Retinal pigment epithelial cell (primary cell): ENCODE measurements around the gene ANKMY2.
"Not testable (repeated sequence)": the region's sequence is repeated elsewhere in the genome, so short reads cannot be mapped to it uniquely, and the experiment has no call there.

Experiments used
- DNase-seq: peaks from one replicate; pipeline ENCODE4 v3.0.0-alpha.2; 2010; ENCODE audit warnings: low read depth
- H3K4me3 ChIP-seq: 2 replicates; pipeline ENCODE4 v1.5.1; 2011; ENCODE audit warnings: mild to moderate bottlenecking, low read length, control low read depth, moderate library complexity
- TF ChIP-seq, protein P1 (sequence below): conservative IDR thresholded peaks from 2 replicates; pipeline ENCODE4 v1.5.1; 2011; ENCODE audit warnings: low read depth, low read length, control low read depth, inconsistent platforms

ANKMY2 gene

GRCh38 chr7:16684935-16685334, 39.4 kb upstream of the ANKMY2 start:
- no peak overlapping the region for H3K4me3 ChIP-seq
- no peak for DNase-seq

GRCh38 chr7:16678645-16679566, 33.4 kb upstream of the ANKMY2 start:
- not testable (repeated sequence) for H3K4me3 ChIP-seq, DNase-seq

More at GRCh38 chr7:16684935-16685334, 39.4 kb upstream of the ANKMY2 start:
- TF ChIP-seq, protein P1, sequence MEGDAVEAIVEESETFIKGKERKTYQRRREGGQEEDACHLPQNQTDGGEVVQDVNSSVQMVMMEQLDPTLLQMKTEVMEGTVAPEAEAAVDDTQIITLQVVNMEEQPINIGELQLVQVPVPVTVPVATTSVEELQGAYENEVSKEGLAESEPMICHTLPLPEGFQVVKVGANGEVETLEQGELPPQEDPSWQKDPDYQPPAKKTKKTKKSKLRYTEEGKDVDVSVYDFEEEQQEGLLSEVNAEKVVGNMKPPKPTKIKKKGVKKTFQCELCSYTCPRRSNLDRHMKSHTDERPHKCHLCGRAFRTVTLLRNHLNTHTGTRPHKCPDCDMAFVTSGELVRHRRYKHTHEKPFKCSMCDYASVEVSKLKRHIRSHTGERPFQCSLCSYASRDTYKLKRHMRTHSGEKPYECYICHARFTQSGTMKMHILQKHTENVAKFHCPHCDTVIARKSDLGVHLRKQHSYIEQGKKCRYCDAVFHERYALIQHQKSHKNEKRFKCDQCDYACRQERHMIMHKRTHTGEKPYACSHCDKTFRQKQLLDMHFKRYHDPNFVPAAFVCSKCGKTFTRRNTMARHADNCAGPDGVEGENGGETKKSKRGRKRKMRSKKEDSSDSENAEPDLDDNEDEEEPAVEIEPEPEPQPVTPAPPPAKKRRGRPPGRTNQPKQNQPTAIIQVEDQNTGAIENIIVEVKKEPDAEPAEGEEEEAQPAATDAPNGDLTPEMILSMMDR, result no peak

- H3K4me3 ChIP-seq, result no peak overlapping the region
- TF ChIP-seq, protein P1, result no peak
- no peak for DNase-seq
Measured at GRCh38 chr7:16677978-16678494, 32.5 kb upstream of the ANKMY2 start.

DNA sequence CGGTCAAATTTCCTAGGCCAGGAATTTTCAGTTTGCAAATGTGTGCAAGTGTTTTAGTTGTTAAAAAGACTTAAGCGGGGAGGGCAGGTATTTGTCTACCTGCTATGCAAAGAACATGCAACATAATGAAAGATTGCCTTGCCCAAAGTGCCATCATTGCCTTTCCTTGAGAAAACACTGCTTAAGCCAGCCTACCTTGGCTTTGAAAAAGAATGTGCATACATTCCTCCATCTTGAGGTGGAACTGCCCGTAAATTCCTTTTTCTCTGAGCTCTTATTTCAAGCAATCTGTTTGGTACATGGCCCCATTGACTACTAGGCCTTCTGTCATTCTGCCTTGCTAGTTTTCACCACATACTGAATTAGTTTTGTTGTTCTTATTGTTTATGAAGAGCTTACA, 29.7 kb upstream of the ANKMY2 start:
- H3K4me3 ChIP-seq, result no peak overlapping the region
- DNase-seq, result no peak
- TF ChIP-seq, protein P1, result no peak

GRCh38 chr7:16671811-16672210, 26.3 kb upstream of the ANKMY2 start:
- TF ChIP-seq, protein P1, result no peak
- no peak overlapping the region for H3K4me3 ChIP-seq
- no peak for DNase-seq

GRCh38 chr7:16670731-16671344, 25.3 kb upstream of the ANKMY2 start:
- H3K4me3 ChIP-seq, result no peak overlapping the region
- DNase-seq, result no peak
- TF ChIP-seq, protein P1, result no peak

DNA sequence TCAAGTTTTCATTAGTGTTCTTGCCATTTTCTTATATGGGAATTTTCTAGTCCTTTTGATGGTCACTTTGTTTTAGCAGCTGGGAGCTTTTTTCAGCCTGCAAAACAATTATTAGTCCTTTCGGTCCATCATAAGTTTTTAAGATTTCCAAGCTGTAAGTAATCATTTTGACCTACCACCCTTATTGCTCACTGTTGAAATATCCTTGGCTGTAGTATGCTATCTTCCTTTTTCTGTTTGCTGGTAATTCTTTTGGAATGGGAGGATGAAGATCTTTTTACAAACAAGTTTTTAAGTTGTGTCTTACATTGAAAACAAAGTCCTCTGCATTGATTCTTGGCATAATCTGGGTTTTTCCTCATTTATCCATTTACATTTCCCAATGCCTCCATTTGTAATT, 24.5 kb upstream of the ANKMY2 start:
- TF ChIP-seq, protein P1, result no peak
- no peak for DNase-seq
- H3K4me3 ChIP-seq, result no peak overlapping the region
